GM12801 (cell line): Measurements from ENCODE around the gene PPDPF.

Experiments used
- TF ChIP-seq, protein P1 (sequence below): IDR thresholded peaks from one replicate; pipeline ENCODE4 v1.5.1; 2011; ENCODE audit warnings: control low read depth; ENCODE audit not compliant: insufficient read length; ENCODE audit errors: extremely low read depth

The PPDPF gene

DNA sequence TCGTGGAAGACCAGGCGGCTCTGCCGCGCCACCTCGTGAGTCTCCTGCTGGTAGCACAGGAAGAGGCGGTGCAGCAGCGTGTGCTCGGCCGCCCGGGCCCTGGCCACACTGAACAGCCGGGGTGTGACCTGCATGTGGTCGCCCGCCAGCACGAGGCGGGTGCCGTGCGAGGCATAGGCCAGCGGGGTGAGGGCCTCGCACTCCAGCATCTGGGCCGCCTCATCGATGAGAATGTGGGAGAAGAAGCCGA is 46.5 kb downstream of the PPDPF start:
- TF ChIP-seq, protein P1, sequence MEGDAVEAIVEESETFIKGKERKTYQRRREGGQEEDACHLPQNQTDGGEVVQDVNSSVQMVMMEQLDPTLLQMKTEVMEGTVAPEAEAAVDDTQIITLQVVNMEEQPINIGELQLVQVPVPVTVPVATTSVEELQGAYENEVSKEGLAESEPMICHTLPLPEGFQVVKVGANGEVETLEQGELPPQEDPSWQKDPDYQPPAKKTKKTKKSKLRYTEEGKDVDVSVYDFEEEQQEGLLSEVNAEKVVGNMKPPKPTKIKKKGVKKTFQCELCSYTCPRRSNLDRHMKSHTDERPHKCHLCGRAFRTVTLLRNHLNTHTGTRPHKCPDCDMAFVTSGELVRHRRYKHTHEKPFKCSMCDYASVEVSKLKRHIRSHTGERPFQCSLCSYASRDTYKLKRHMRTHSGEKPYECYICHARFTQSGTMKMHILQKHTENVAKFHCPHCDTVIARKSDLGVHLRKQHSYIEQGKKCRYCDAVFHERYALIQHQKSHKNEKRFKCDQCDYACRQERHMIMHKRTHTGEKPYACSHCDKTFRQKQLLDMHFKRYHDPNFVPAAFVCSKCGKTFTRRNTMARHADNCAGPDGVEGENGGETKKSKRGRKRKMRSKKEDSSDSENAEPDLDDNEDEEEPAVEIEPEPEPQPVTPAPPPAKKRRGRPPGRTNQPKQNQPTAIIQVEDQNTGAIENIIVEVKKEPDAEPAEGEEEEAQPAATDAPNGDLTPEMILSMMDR: no peak

DNA sequence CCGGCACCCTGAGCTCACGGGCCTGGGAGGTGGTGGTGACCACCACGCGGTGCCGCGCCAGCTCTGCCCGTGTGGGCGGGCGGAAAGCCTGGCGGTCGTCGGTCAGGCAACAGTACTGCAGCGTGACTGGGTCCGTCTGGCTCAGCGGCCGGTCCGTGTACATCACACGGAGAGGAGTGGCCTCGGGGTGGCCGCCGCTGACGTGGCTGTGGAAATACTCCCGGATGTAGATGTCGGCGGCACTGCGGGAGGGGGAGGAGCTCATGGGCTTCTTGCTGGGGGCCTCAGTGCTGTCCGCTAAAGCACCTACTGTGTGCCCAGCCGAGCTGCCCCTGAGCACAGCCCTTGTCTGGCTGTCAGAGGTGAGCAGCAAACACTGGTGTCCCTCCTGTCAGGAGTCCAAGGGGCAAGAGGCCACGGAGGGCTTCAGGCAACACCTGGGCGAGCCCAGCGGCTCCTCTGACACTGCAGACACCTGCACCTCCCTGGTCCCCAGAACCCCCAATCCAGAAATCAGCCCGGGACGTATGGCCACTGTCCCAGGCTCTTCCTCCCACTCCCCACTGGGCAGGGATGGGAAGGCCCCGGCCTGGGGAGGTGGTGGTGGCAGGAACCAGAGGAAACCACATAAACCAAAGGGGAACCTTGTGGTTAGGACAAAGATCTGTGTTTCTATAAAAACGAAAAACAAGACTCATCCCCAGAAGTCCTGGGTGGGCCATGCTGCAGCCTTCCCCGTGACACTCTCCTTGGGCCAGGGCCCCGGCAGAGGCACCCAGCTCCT is 47.0 kb downstream of the PPDPF start:
- TF ChIP-seq, protein P1: no peak

DNA sequence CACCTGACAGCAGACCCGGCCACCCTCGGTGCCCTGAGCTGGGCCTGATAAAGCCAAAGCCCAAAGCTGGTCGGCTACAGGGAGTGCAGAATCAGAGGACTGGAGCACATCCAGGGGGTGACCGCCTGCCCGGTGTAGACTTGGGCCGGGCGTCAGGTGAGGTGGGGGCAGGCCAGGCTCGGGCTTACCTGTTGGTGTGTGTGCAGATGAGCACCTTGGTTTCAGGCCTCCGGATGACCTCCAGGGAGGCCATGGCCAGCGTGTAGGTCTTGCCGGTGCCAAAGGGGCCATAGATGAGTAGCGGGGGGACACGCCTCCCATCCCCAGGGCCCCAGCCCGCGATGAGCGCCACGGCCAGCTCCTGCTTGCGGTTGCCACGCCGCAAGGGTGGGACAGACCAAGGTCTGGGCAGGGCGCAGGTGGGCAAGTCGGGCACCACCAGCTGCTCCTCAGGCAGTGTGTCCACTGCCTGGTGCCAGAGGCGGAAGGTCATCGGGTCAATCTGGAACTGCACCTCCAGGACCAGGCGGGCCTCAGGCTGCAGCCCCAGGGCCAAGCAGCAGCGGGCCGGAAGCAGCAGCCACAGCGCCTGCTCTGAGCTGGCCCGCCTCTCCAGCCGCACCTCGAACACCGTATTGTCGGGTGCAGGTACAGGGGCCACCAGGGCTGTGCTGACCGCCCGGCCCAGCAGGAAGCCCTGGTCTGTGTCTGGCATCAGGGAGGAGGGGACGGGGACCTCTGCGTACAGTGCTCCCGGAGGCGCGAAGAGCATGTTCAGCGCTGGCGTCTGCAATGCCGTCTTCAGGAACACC is 47.8 kb downstream of the PPDPF start:
- TF ChIP-seq, protein P1: no peak

DNA sequence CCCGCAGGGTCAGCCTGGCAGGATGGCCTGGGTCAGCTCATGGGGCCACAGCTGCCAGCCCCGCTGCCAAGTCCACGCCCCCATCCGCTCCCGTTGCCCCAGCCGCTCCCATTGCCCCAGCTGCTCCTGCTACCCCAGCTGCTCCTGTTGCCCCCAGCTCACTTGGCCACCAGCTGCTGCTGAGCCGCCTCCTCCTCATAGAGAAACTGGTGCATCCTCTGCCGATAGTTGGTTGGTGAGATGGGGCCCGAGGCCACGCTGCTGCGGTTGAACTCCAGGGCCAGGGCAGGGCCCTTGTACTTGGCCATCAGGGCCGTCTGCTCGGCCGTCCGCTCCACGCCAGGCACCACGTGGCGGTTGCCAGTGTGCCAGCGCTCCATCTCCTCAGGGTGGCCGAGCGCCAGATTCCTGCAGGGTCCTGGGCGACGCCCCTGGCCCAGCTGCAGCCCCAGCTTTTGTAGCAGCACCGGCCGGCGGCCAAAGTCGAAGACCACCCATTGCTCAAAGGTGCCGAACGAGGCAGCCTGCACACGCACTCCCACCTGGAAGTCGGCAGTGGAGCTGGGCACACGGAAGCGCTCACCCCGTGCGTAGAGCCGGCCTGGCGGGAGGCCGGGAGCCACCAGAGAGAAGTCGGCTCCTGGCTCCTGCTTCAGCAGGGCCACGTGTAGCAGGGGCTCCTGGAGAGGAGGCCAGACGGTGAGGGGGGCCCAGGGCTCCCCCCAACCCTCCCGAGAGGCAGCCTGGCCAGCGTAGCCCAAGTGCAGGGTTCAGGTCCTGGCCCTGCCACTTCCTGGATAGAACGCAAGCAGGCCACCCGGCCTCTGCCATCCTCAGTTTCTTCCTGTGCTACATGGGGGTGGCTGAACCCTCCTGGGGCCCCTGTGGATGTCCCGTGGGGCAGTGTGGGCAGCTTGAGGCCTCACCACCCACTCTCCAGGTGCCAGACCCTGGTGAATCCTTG is 48.7 kb downstream of the PPDPF start:
- TF ChIP-seq, protein P1: no peak

DNA sequence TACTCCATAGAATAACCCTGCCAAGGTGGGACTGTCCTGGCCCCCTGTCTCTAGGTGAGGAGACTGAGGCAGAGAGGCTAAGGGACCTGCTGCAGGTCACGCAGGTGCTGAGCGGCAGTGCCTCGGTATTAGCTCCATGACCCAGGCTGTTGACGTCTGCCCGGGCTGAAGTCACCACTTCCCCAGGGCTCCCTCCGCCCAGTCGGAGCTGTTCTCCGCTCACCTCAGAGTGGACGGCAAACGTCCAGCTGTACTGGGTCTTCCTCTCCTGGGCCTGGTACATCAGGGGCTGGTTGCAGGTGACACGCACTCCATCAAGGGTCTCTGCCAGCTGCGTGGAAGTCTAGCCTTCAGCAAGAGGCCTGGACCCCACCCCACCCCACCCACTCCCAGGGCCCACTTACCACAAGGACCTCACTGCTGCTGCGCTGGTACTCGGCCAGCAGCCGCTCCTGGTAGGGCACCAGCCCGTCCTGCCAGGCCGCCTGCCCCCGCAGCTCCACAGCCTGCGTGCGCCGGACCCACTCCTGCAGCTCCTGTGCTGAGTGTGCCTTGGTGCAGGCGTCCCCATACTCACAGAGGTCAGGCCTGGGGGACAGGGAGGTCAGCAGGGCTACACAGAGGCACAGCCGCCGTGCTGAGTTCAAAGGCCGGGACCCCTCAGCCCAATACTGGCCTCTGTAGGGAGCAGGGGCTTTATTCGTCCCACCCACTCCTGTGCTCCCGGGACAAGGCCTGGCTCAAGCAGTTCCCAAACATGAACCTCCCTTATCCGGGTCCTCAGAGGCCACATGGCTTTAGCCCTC is 49.9 kb downstream of the PPDPF start:
- TF ChIP-seq, protein P1: no peak
